NCI-H2029 (cell line): Measurements from ENCODE around the gene SLC35E2B.

Experiments
- DNase-seq: peaks from one replicate; lab custom pipeline; 2025; lab: John Stamatoyannopoulos, UW

The SLC35E2B gene

DNA sequence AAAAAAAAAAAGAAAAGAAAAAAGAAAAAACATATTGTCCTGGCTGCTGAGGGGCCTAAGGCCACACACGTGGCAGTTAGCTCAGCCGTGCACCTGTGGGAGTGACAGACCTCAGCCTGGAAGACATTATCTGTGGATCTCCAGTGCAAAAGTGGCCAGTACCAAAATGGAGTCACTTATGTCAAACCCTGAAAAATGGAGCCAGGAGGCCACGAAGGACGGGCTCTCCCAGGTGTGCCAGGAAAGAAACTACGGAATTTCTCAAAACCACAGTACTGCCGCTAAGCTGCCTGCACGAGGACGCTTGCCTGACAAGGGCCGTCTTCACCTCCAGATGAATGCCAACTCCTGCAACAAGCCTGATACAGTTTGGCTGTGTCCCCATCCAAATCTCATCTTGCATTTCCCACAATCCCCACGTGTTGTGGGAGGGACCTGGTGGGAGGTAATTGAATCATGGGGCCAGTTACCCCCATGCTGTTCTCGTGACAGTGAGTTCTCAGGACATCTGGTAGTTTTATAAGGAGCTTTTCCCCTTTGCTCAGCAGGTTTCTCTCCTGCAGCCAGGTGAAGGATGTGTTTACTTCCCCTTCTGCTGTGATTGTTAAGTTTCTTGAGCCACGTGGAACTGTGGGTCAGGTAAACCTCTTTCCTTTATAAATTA is 82.6 kb downstream of the SLC35E2B start:
- DNase-seq, result no peak
